GM12891 (cell line): Measurements from ENCODE around the gene ADGRG1.
"Not testable (repeated sequence)": the region's sequence is repeated elsewhere in the genome, so short reads cannot be mapped to it uniquely, and the experiment has no call there.

ENCODE experiments used
- DNase-seq: peaks from one replicate; pipeline ENCODE4 v3.0.0; 2011; ENCODE audit warnings: low spot score; ENCODE audit not compliant: insufficient read length
- FAIRE-seq: peaks from 2 replicates; lab custom pipeline; 2011; peaks lifted over from hg19 to GRCh38; lab: Jason Lieb, UNC
- PAX5 ChIP-seq: IDR thresholded peaks from 2 replicates; pipeline ENCODE4 v1.6.1; 2011; ENCODE audit warnings: low read length, moderate library complexity, mild to moderate bottlenecking; ENCODE audit not compliant: insufficient read depth, severe bottlenecking
- POLR2A ChIP-seq: IDR thresholded peaks from 2 replicates; pipeline ENCODE4 v1.6.1; 2011; ENCODE audit warnings: low read depth, low read length, control low read depth
- POLR2AphosphoS5 ChIP-seq: IDR thresholded peaks from 2 replicates; pipeline ENCODE4 v1.6.1; 2011; ENCODE audit warnings: low read depth, low read length, control low read depth
- POU2F2 ChIP-seq: IDR thresholded peaks from 2 replicates; pipeline ENCODE4 v1.6.1; 2011; ENCODE audit warnings: low read depth, mild to moderate bottlenecking, control low read depth, low read length, moderate library complexity
- SPI1 ChIP-seq: IDR thresholded peaks from 2 replicates; pipeline ENCODE4 v1.6.1; 2011; ENCODE audit warnings: low read depth, low read length, control low read depth
- TAF1 ChIP-seq: IDR thresholded peaks from 2 replicates; pipeline ENCODE4 v1.6.1; 2011; ENCODE audit warnings: low read depth, low read length, control low read depth

ADGRG1 gene

DNA sequence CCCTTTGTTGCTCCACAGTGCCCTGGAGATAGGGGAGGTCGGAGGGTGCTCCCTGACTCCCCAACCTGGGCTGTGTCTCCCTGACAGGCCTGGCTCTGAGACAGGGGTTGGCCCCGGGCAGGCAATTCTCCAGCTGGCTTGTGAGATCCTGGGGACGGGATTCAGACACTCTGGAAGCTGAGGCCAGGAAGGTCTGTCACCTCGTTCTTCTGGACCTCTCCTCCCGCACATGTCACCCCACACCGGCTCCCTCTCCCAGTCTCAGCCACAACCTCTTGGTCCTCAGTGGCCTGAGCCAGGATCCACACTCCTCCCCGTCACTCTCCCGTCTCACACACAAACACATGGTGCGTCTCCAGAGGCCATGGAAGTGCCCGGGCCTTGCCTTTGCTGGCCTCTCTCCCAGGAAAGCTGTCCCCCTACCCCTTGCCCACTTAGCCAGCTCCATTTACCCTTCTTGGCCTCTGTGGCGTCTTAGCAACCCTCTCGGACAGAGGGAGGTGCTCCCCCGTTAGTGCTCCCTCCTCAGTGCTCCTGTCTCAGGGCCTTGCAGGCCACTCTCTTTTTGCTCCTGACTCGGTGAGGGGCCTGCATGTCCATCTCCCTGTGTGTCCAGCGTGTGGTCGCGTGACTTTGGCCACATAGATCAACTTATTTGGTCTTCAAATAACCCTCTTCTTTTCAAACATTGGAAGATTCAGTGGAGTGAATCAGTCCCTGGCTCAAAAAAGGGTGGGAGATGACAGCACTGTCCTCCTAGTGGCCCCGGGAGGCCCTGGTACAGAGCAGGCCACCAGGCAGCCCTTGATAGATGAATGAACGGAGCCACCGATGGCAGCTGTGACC lies 40.4 kb downstream of the ADGRG1 start:
- no peak for DNase-seq
- no peak for TF ChIP-seq PAX5
- no peak for TF ChIP-seq SPI1
- TF ChIP-seq POU2F2, result no peak
- no peak for TF ChIP-seq TAF1
- no peak for TF ChIP-seq POLR2AphosphoS5
- TF ChIP-seq POLR2A, result no peak
- no peak for FAIRE-seq

DNA sequence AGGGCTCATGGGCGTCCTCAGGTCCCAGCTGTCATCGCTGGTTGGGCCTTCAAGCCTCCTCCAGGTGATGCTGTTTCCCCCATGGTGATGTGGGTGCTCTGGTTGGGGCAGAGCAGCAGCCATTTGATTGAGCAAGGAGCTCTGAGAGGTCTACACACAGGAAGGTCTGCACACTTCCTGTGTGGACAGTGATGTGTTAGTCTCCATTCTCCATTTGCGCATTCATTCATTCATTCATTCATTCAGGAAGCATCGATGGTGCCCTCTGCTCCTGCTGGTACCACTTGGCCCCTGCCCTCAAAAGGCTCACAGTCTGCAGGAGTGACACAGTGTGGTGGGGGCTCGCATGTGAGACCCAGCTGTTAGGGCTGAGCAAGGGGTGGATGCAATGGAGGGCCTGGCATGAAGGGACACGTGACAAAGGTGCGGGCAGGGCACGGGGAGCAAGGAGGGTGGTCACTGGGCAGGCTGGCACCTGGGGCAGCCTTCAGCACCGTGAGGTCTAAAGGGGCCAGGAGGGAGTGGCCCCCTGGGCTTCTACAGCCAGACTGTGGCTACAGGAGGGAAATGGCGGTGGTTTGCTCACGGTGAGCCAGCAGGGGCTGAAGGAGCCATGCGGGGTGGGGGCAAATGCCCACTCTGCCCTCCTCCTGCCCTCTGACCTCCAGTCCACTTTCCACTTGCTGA lies 41.2 kb downstream of the ADGRG1 start:
- no peak for TF ChIP-seq POLR2AphosphoS5
- DNase-seq (no peak), FAIRE-seq (no peak)

DNA sequence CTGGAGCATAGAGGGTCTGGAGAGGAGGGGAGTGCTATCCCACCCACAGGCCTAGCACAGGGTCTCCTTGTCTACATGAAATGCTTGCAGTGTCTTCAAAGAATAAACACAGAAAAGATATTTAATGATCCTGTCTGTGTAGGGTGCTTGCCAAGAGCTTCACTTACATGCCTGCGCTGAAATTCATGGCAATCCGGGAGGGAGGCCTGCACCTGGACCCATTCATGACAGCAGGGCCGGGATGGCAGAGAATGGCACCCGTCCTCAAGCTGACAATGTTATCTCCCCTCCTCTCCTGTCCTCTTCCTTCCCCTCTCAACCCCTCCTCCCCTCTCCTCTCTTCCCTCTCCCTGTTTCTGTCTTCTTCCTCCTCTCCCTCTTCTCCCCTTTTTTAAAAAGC lies 41.8 kb downstream of the ADGRG1 start:
- TF ChIP-seq POLR2A, result no peak
- no peak for TF ChIP-seq TAF1
- TF ChIP-seq POLR2AphosphoS5, result no peak
- TF ChIP-seq SPI1, result no peak
- DNase-seq (no peak), FAIRE-seq (no peak)

DNA sequence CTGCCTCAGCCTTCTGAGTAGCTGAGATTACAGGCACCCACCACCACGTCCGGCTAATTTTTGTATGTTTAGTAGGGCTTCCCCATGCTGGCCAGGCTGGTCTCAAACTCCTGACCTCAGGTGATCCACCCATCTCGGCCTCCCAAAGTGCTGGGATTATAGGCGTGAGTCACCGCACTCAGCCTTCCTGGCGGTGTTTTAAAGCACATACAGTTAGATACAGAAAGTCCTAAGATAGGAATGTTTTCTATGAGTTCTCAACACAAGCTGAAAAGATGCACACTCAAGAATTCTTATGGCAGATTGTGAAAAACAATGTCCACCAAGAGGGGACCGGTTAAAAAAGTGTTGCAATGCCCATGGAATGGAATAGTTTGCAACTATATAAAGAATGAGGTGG lies 43.0 kb downstream of the ADGRG1 start:
- FAIRE-seq, DNase-seq: not testable (repeated sequence)

DNA sequence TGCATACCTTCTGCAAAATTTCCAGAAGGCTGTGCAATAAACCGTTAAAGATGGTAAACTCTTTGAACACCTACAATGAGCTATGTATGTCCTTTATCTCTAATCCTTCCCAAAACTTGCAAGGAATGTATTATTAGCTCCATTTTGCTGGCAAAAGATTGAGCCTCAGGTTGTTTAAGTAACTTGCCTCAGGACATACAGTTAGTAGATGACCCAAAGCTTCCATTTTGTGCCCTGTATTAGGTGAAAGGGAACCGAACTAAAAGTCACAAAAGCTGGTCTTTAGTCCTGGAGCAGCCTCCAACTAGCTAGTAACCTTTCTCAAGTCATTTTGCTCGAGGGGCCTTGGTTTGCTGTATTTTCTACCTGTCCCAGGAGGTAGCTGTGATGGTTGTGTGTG lies 44.0 kb downstream of the ADGRG1 start:
- no peak for FAIRE-seq
- DNase-seq, result no peak
- no peak for TF ChIP-seq TAF1
- TF ChIP-seq POU2F2, result no peak
- TF ChIP-seq PAX5, result no peak
- TF ChIP-seq POLR2AphosphoS5, result no peak

DNA sequence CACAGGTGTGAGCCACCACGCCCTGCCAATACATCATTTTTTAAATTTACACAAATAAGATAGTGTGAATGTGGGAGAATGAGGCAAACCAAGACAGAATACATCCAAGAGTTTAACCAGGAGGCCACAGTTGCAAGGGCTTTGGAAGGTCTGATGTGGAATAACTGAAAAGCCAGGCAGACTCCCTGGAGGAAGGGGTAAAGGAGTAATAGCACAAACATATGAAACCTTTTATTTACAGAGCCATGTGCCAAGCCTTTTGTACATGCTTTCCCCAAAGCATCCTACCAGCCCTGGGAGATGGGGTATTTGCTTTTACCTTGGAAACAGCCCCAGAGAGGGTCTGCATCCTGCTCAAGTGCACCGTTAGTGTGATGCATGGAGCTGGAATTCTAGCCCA lies 44.4 kb downstream of the ADGRG1 start:
- TF ChIP-seq POU2F2, result no peak
- TF ChIP-seq TAF1, result no peak
- no peak for TF ChIP-seq SPI1
- TF ChIP-seq POLR2AphosphoS5, result no peak
- no peak for TF ChIP-seq PAX5
- FAIRE-seq (no peak), DNase-seq (no peak)

DNA sequence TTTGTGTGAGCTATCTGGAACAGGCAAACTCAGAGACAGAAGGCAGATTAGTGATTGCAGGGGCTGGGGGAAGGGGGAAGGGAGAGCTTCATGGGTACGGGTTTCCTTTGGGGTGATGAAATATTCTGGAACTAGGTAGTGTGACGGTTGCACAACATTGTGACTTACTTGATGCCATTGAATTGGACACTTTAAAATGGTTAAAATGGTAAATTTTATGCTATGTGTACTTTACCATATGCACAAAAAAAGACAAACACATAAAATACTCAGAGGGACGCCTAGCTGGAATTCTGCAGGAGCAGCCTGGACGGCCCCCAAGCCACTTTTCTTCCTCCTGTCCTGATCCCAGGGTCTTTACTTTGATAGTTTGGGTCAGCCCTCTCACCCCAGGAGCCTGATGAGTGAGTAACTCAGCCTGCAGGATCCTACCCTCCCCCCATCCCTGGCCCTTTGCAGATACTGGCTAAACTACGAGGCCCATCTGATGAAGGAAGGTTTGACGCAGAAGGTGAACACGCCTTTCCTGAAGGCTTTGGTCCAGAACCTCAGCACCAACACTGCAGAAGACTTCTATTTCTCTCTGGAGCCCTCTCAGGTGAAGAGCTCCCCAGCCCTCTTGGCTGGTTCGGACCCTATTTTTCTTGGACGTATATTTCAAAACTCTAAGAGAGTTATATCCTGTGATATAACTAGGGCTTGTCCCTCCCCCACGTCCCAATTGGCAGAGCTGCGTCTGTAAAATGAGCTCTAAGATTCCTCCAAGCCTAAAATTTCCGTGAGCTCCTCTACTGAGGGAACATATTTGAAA lies 47.5 kb downstream of the ADGRG1 start:
- DNase-seq (no peak), FAIRE-seq (no peak)
- TF ChIP-seq POLR2A, result no peak
- no peak for TF ChIP-seq PAX5
- no peak for TF ChIP-seq POLR2AphosphoS5
- TF ChIP-seq POU2F2, result no peak

DNA sequence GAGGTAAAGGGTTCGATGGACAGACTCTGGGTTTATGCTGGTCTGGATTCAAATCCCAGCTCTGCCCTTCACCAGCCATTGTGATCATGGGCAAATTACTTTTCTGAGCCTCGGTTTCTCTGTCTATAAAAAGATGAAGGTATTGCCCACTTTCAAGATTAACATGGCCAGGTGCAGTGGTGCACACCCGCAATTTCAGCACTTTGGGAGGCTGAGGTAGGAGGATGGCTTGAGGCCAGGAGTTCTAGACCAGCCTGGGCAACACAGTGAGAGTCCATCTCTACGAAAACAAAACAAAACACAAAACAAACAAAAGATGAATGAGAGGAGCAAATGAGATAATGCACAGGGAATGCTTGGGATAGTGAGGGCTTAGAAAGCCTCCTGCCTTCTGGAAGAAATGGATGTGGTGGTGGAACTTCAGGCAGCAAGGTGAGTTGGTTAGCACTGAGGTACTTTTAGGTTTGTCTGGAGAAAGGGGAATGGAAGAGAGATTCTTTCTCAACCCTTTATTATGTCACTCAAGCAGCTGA lies 48.2 kb downstream of the ADGRG1 start:
- TF ChIP-seq POU2F2, result no peak
- TF ChIP-seq SPI1, result no peak
- TF ChIP-seq POLR2A, result no peak
- TF ChIP-seq POLR2AphosphoS5, result no peak
- TF ChIP-seq TAF1, result no peak
- TF ChIP-seq PAX5, result no peak
- no peak for FAIRE-seq
- DNase-seq, result no peak

DNA sequence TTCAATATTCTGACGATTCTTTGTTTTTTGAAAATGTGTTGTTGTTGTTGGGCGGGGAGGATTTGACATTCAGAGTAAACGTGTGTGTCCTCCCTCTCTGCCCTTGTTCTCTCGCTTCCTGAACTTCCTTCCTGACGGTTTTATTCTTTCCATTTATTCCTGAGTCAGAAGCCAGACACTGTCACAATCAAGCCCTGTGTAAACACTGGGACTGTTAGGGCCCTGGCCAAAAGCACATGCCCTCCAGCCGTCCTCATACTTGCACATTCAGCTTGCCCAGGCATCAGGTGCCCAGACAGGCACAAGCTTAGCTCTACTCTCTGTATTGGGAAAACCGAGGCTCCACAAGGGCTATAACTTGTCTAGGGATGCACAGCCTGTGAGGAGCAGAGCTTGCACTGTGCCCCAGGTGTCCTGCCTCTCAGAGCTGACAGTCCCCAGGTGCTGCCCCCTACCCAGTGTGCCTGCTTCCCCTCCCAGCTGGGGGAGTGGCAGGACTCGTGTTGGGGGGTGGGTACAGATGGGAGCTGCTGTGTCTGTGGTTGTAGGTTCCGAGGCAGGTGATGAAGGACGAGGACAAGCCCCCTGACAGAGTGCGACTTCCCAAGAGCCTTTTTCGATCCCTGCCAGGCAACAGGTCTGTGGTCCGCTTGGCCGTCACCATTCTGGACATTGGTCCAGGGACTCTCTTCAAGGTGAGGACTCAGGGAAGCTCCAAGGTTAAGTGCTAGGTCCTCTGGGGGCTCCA lies 49.4 kb downstream of the ADGRG1 start:
- no peak for TF ChIP-seq POLR2A
- no peak for TF ChIP-seq POU2F2
- no peak for TF ChIP-seq SPI1
- TF ChIP-seq TAF1, result no peak
- TF ChIP-seq POLR2AphosphoS5, result no peak
- no peak for TF ChIP-seq PAX5
- DNase-seq, result no peak
- FAIRE-seq, result no peak
